AG04450 (cell line): ENCODE data around the gene GALNT12. TPM values are rescaled to one million over a fixed set of nuclear protein-coding genes. Genes with fewer than 3 reads are reported as not detected.

ENCODE experiments used
- CTCF ChIA-PET: fragments of 300-600, 350-600 bp; formaldehyde crosslinking; extraction: SDS; loops from one replicate; lab custom pipeline; 2022; ENCODE audit warnings: antibody characterized with exemption, inconsistent platforms; lab: Charles Lee
- POLR2A ChIA-PET: fragments of 350-600 bp; formaldehyde crosslinking; extraction: SDS; loops from one replicate; lab custom pipeline; 2021; ENCODE audit warnings: antibody characterized with exemption, inconsistent platforms; lab: Yijun Ruan, JAX
- DNase-seq: peaks from one replicate; pipeline ENCODE4 v3.0.0-alpha.2; 2011; ENCODE audit warnings: low read depth, low spot score
- H3K27ac ChIP-seq: one replicate; pipeline ENCODE4 v1.5.1; 2012; ENCODE audit warnings: low read depth, low read length, control low read depth
- H3K27me3 ChIP-seq: one replicate; pipeline ENCODE4 v1.6.0; 2012; ENCODE audit warnings: low read length; ENCODE audit not compliant: control insufficient read depth, insufficient read depth
- H3K4me3 ChIP-seq: 2 replicates; pipeline ENCODE4 v1.5.1; 2011; ENCODE audit warnings: mild to moderate bottlenecking, low read depth, low read length, control low read depth
- H3K9me3 ChIP-seq: 2 replicates; pipeline ENCODE4 v1.5.1; 2012; ENCODE audit warnings: low read length; ENCODE audit not compliant: control insufficient read depth, insufficient read depth
- polyA plus RNA-seq: library from polyadenylated mRNA; depleted of rRNA; stranded (reverse); fragments of >200 nt; gene quantifications from 2 replicates; pipeline ENCODE4 v1.2.3, GENCODE V29; 2011
- TF ChIP-seq, protein P1 (sequence below): IDR thresholded peaks from 2 replicates; pipeline ENCODE4 v1.5.1; 2011; ENCODE audit warnings: low read depth, low read length, control low read depth, inconsistent platforms

Gene GALNT12
- polyA plus RNA-seq, 1 experiment, result 4.2 TPM

DNA sequence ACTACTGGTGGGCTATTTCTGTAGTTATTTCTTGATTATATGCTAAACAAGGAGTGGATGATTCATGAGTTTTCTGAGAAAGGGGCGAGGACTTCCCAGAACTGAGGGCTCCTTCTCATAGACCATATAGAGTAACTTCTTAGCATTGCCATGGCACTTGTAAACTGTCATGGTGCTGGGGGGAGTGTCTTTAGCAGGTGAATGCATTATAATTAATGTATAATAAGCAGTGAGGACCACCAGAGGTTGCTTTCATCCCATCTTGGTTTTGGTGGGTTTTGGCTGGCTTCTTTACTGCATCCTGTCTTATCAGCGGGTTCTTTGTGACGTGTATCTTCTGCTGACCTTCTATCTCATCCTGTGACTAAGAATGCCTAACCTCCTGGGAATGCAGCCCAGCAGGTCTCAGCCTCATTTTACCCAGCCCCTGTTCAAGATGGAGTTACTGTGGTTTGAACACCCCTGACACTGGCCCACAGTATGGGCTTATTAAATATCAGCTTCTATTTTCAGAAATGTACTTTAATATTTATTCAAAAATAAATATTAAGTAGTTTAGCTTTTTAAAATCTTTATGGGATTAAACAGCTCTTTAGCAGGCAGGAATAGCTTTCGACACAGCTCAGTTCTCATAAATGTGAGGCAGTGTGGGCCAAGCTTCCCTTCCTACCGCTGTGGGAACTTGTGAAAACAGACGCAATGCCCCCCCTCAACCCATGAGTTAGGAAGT lies 44.4 kb downstream of the GALNT12 start:
- DNase-seq, result no peak
- Histone ChIP-seq H3K27me3 (no peaks in the 10 kb centered on the region), H3K27ac (no peak overlapping the region), H3K9me3 (no peaks in the 10 kb centered on the region; the same call in 1 of the 2 replicates), H3K4me3 (no peak overlapping the region)
- ChIA-PET CTCF (interaction anchor here (0.6 to 6.2 kb wide), 5 partner anchors 9 to 289 kb away, joined by 3 to 86 read pairs (median 11); no protein-coding TSS in a partner anchor), POLR2A (no interaction called here)
- TF ChIP-seq, protein P1, sequence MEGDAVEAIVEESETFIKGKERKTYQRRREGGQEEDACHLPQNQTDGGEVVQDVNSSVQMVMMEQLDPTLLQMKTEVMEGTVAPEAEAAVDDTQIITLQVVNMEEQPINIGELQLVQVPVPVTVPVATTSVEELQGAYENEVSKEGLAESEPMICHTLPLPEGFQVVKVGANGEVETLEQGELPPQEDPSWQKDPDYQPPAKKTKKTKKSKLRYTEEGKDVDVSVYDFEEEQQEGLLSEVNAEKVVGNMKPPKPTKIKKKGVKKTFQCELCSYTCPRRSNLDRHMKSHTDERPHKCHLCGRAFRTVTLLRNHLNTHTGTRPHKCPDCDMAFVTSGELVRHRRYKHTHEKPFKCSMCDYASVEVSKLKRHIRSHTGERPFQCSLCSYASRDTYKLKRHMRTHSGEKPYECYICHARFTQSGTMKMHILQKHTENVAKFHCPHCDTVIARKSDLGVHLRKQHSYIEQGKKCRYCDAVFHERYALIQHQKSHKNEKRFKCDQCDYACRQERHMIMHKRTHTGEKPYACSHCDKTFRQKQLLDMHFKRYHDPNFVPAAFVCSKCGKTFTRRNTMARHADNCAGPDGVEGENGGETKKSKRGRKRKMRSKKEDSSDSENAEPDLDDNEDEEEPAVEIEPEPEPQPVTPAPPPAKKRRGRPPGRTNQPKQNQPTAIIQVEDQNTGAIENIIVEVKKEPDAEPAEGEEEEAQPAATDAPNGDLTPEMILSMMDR, result no peak

DNA sequence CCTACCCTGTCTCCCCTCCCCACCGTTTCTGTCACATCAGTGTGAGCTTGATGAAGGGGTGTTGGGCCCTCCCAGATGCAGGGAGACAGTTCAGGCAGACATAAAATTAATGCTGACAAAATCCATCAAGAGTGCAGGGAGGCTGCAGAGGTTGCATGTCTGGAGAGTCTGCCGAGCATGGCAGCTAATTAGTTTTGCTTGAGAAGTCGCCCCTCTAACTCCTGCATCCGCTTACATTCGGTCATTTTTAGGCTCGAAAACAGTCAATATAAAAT lies 44.9 kb downstream of the GALNT12 start:
- ChIA-PET POLR2A (no interaction called here), CTCF (interaction anchor here (0.6 to 6.2 kb wide), 5 partner anchors 9 to 289 kb away, joined by 3 to 86 read pairs (median 11); no protein-coding TSS in a partner anchor)
- no peak for DNase-seq
- Histone ChIP-seq H3K27ac (no peak overlapping the region), H3K27me3 (no peaks in the 10 kb centered on the region), H3K9me3 (no peaks in the 10 kb centered on the region; the same call in 1 of the 2 replicates), H3K4me3 (no peak overlapping the region)
- TF ChIP-seq, protein P1, result no peak

- H3K27me3 ChIP-seq, result no peaks in the 10 kb centered on the region
- H3K9me3 ChIP-seq, result no peaks in the 10 kb centered on the region; the same call in 1 of the 2 replicates
- TF ChIP-seq, protein P1, result no peak
- CTCF ChIA-PET, result interaction anchor here (0.6 to 6.2 kb wide), 2 partner anchors 146 to 195 kb away, joined by 3 to 86 read pairs; no protein-coding TSS in a partner anchor
- no peak overlapping the region for H3K27ac ChIP-seq
- no peak for DNase-seq
- POLR2A ChIA-PET, result no interaction called here
- no peak overlapping the region for H3K4me3 ChIP-seq
These were observed 45.5 kb downstream of the GALNT12 start for GRCh38 chr9:98852961-98853360.

DNA sequence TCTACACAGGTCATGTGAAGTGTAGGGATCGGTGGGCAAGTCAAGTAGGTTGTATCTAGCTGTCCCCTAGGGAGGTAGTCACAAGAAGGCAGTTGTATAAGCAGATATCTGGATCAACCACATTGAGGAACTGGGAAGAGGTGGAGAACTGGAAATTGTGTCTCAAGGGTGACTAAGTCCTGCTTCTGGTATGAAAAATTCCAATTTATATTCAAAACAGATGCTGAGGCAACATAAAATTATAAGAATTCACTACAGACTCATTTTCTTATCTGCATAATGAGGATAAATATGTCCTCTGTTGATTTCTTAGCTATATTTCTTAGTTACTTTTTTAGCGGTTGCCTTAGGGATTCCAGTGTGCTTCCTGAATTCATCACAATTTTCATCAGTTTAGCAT lies 46.8 kb downstream of the GALNT12 start:
- TF ChIP-seq, protein P1, result no peak
- H3K9me3 ChIP-seq, result no peaks in the 10 kb centered on the region; the same call in 1 of the 2 replicates
- no peak for DNase-seq
- H3K27me3 ChIP-seq, result no peaks in the 10 kb centered on the region
- ChIA-PET CTCF (interaction anchor here (0.7 kb wide), 1 partner anchor 144 kb away, joined by 3 read pairs; no protein-coding TSS in a partner anchor), POLR2A (no interaction called here)
- H3K27ac ChIP-seq, result no peak overlapping the region
- H3K4me3 ChIP-seq, result no peak overlapping the region

GRCh38 chr9:98855592-98855991 lies 48.1 kb downstream of the GALNT12 start:
- Histone ChIP-seq H3K9me3 (no peaks in the 10 kb centered on the region; the same call in 1 of the 2 replicates), H3K27me3 (no peaks in the 10 kb centered on the region), H3K27ac (no peak overlapping the region), H3K4me3 (no peak overlapping the region)
- no peak for DNase-seq
- TF ChIP-seq, protein P1, result no peak
- ChIA-PET CTCF (no interaction called here), POLR2A (no interaction called here)
